ENCODE measurements around the gene LY6G5B.

DNA sequence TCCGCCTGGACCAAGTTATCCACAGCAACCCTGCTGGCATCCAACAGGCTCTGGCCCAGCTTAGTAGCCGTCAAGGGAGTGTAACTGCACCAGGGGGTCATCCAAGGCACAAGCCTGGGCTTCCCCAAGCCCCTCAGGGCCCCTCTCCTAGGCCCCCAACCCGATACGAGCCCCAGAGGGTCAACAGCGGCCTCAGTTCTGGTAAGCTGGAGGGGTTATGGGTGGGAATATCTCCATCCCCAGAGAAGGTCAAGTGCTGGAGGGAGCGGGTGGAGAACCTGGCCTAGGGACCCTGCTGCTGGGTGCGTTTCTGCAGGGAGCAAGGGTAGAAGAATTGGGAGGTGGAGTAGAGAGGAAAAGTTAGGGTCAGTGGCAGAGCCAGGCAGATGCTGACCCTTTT, 36.3 kb upstream of the LY6G5B start:
- TF ChIP-seq CTCF (IDR thresholded peaks at IDR 0.05): no peak
- TF ChIP-seq POLR2A (IDR thresholded peaks at IDR 0.05): no peak
